K562 treated with DMSO at 1 percent for 4 hours (cell line): ENCODE measurements around the gene PRM1. TPM values are rescaled to one million over a fixed set of nuclear protein-coding genes. Genes with fewer than 3 reads are reported as not detected.

Experiments
- total RNA-seq: library from RNA; unstranded; fragments of 300-600 nt; gene quantifications from 2 replicates; pipeline ENCODE4 v1.2.3, GENCODE V29; 2022; ENCODE audit not compliant: insufficient read depth

PRM1 gene, protein sequence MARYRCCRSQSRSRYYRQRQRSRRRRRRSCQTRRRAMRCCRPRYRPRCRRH
- total RNA-seq = not detected in 2 replicates

DNA sequence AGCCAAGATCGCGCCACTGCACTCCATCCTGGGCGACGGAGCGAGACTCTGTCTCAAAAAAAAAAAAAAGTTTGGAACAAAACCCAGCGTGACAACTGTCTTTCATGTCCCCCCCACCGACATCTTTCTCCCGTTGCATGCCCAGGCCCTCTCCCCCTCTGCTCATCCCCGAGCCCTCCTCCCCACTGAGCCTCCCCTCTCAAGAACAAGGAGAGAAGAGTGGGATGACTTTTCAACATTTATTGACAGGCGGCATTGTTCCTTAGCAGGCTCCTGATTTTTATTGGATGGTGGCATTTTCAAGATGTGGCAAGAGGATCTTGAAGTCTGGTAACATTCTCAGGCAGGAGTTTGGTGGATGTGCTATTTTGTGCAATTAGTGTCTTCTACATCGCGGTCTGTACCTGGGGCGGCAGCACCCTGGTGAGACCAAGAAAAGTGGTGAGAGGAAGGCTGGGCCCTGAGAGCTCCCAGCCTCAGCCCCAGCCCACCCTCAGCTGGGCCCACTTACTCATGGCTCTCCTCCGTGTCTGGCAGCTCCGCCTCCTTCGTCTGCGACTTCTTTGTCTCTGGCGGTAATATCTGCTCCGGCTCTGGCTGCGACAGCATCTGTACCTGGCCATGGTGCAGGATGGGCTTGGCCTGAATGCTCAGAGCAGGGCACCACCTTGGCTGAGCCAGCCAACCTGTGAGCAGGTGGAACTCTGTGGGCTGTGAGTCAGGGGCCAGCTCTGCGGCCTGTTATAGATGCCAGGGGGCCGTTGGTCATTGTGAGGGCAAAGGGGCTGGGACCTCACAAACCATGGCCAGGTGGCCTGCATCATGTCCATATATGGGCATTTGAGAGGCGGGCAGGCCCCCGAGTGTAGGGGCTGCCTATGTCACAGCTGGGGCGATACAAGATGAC lies at the start of gene PRM1:
Gene PRM1, minus strand, starts transcription at position 715 of the 907 bp plus-strand sequence. Its CDS starts 92 bp downstream, at position 623.

DNA sequence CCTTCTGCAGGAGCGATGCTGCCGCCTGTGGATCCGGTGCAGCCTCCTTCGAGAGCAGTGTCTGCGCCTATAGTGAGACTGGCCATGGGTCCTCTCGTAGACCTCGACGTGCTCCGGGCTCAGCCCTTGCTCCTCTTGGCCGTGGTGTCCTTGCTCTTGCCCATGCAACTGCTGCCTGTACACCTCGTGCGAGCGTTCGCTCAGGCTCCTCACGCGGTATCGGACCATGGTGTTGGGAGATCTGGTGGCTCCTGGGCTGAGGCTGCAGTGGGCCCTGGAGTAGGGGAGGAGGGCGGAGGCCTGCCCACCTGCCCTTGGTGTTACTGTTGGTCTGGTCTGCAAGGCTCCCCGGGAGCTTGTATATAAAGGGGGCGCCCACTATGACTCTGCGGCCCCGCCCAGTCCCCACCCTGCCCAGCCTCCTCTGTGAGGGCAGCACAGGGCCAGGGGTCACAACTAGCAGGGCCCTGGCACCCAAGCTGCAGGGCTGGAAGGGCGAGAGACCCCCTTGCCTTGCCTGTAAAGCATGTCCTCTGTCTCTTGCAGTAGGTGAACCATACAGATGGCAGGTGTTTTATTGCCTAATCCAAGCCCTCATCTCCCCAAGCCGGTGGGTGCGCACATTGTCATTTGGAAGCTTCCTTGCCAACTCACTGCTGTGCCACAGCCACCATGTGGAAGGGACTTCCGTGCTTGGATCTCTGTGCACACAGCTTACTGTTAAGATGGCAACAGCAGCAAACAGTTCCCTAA lies 4.8 kb downstream of the PRM1 start, which contains the start of gene PRM2:
Gene PRM2, minus strand, starts transcription at position 338 of the 753 bp plus-strand sequence. Its CDS starts 110 bp downstream, at position 228.

GRCh38 chr16:11272921-11273720 lies 8.0 kb downstream of the PRM1 start, which contains the start of gene PRM3:
Gene PRM3 (minus strand): TSS chr16:11273629. CDS start chr16:11273595, 34 bp downstream.

GRCh38 chr16:11268921-11269375 lies 12.2 kb downstream of the PRM1 start, which contains the start of gene TNP2:
Gene TNP2 (minus strand): TSS chr16:11269325. CDS start chr16:11269262, 63 bp downstream.

GRCh38 chr16:11255737-11256660 lies 25.1 kb downstream of the PRM1 start, which contains the start of gene SOCS1:
Gene SOCS1 (minus strand): TSS chr16:11256204. CDS start chr16:11255478, 726 bp downstream.

Other genes starting within 250 kb of the PRM1 start
- 22.8 and 36.0 TPM in 2 replicates for gene SOCS1, start 25.1 kb downstream of the PRM1 start, total RNA-seq
- gene TNP2, start 12.0 kb downstream of the PRM1 start, total RNA-seq = not detected in 2 replicates
- not detected in 2 replicates for gene PRM3, start 7.7 kb downstream of the PRM1 start, total RNA-seq
- not detected in 2 replicates for gene PRM2, start 4.8 kb downstream of the PRM1 start, total RNA-seq
- gene RMI2, start 64.1 kb upstream of the PRM1 start, total RNA-seq = 58.8 and 59.6 TPM in 2 replicates